Dendritic cell treated with granulocyte-macrophage colony-stimulating factor and Interleukin-4, amounts not matched to agents 40 ng/mL and 50 ng/mL, for 4 days (primary cell): ENCODE results near the gene SEC61A2.
"Not testable (repeated sequence)": the region's sequence is repeated elsewhere in the genome, so short reads cannot be mapped to it uniquely, and the experiment has no call there.

Experiments used
- H3K27ac Mint-ChIP-seq: one replicate; pipeline ENCODE4 v1.8.0; 2022; ENCODE audit warnings: mild to moderate bottlenecking, mixed read lengths
- H3K27me3 Mint-ChIP-seq: one replicate; pipeline ENCODE4 v1.8.0; 2022; ENCODE audit warnings: mild to moderate bottlenecking, mixed read lengths
- H3K36me3 Mint-ChIP-seq: one replicate; pipeline ENCODE4 v1.8.0; 2022; ENCODE audit warnings: low read depth, mixed read lengths
- H3K4me1 Mint-ChIP-seq: one replicate; pipeline ENCODE4 v1.8.0; 2022; ENCODE audit warnings: low read depth, mixed read lengths
- H3K4me3 Mint-ChIP-seq: one replicate; pipeline ENCODE4 v1.8.0; 2022; ENCODE audit warnings: mild to moderate bottlenecking, moderate library complexity, mixed read lengths
- H3K9me3 Mint-ChIP-seq: one replicate; pipeline ENCODE4 v1.8.0; 2022; ENCODE audit warnings: mixed read lengths
- intact Hi-C: fragments of 100-400 bp; cut with micrococcal nuclease; formaldehyde crosslinking; loops from one replicate; pipeline ENCODE4 v1.15.0; 2022

SEC61A2 gene

DNA sequence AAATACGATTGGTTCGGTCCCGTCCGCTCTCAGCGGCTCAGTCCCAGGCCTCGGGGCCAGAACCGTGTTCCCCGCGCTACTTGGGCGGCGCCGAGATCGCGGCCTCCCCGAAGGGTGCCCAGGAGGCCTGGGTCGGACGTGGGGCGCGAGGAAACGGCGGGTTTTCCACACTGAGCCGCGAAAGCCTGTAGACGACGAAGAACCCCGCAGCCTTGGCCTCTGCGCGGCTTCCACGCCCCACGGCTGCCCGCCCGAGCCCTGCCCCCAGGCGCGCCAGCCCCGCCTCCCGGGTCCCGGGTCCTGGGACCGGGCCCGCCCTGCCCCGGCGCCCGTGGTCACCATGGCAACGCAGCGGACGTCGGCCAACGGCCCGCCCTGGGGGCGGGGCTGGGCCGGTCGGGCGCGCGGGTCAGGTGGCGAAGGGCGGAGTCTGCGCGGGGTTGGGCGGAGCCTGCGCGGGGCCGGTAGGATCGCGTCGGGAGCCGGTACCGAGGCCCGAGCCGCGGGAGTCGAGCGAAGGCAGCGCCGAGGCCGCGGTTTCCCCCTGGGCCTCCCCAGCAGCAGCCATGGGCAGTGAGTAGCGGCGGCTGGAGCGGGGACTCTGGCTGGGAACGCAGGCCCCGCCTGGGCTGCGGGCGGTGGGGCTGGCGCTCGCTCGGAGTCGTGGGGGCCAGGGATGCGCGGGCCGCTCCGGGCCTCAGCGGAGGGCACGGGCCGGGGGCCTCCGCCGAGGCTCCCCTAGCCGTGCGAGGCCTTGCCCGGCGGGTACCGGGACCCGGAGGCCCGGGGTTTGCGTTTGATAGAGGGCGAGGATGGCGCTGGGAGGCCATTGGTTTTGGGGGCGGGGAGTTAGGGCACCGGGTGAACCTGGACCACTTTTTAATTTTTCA is at the start of gene SEC61A2:
Gene SEC61A2 (plus strand): TSS at position 456 of the 890 bp plus-strand sequence. CDS start 111 bp downstream, at position 567.
- Mint-ChIP-seq H3K27me3 (peaks cover 4% of the 10 kb centered on the region), H3K4me1 (peaks cover 24% of the 10 kb centered on the region), H3K27ac (peak within 1 kb of the TSS; percentile 92), H3K36me3 (peaks cover 21% of the 10 kb centered on the region), H3K4me3 (peak within 1 kb of the TSS; percentile 84), H3K9me3 (no peaks in the 10 kb centered on the region)
- intact Hi-C loops: loop anchor here (1.0 to 5.0 kb wide), 3 partner anchors 61 to 86 kb away; partner anchors contain the start of genes CDC123, DHTKD1 and NUDT5

DNA sequence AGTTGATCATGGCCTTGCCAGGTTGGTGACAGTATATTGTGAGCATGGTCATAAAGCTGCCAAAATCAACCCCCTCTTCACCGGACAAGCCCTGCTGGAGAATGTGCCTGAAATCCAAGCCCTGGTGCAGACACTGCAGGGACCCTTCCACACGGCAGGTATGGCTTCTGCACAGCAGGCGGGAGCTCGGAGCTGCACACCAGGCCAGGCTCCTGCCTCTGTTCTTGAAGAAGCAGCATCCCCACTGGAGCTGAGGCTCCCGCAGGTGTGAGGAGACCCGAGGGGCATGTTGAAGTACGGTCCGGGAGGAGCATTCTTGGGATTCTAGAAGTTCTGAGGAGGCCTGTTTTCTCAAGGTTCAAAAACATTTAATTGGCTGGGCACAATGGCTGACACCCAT is 48.0 kb upstream of the SEC61A2 start:
- peaks cover 40% of the 10 kb centered on the region for H3K4me1 Mint-ChIP-seq
- no peaks in the 10 kb centered on the region for H3K9me3 Mint-ChIP-seq
- H3K27me3 Mint-ChIP-seq: no peaks in the 10 kb centered on the region
- H3K36me3 Mint-ChIP-seq: peaks cover 51% of the 10 kb centered on the region
- intact Hi-C loops: loop anchor here (5.0 kb wide), 1 partner anchor 39 kb away; the partner anchor contains the start of gene UPF2
- no peak overlapping the region for H3K4me3 Mint-ChIP-seq
- H3K27ac Mint-ChIP-seq: no peak overlapping the region

GRCh38 chr10:12081879-12082557 is 47.5 kb upstream of the SEC61A2 start:
- Mint-ChIP-seq H3K9me3 (no peaks in the 10 kb centered on the region), H3K4me3 (no peak overlapping the region), H3K27ac (no peak overlapping the region), H3K27me3 (no peaks in the 10 kb centered on the region), H3K4me1 (peaks cover 40% of the 10 kb centered on the region), H3K36me3 (peaks cover 56% of the 10 kb centered on the region)
- intact Hi-C loops: loop anchor here (5.0 kb wide), 1 partner anchor 40 kb away; the partner anchor contains the start of gene UPF2

DNA sequence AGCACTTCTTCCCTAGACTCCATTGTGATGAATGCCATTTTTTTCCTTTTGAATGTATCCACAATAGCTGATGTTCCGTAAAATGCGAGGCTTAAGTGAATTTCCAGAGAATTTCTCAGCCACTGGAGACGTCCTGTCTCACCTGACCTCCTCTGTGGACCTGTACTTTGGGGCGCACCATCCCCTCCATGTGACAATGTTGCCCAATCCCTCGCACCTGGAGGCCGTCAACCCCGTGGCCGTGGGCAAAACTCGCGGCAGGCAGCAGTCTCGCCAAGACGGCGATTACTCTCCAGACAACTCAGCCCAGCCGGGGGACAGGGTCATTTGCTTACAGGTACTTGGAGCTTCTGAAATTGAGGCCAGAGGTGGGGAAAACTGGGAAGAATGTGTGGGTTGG is 40.6 kb upstream of the SEC61A2 start:
- H3K27me3 Mint-ChIP-seq: no peaks in the 10 kb centered on the region
- no peak overlapping the region for H3K27ac Mint-ChIP-seq
- H3K9me3 Mint-ChIP-seq: peaks cover 8% of the 10 kb centered on the region
- no peak overlapping the region for H3K4me3 Mint-ChIP-seq
- intact Hi-C loops: no loop called here
- peaks cover 33% of the 10 kb centered on the region for H3K4me1 Mint-ChIP-seq
- peaks cover 63% of the 10 kb centered on the region for H3K36me3 Mint-ChIP-seq

- Mint-ChIP-seq H3K36me3 (peaks cover 67% of the 10 kb centered on the region), H3K4me3 (no peak overlapping the region), H3K27ac (peak overlapping the region; percentile 51), H3K4me1 (peaks cover 28% of the 10 kb centered on the region), H3K9me3 (peaks cover 8% of the 10 kb centered on the region), H3K27me3 (no peaks in the 10 kb centered on the region)
- intact Hi-C loops: no loop called here
These were observed 38.1 kb upstream of the SEC61A2 start for GRCh38 chr10:12091421-12091820.

- intact Hi-C loops, H3K9me3 Mint-ChIP-seq, H3K27me3 Mint-ChIP-seq, H3K4me3 Mint-ChIP-seq: not testable (repeated sequence)
- H3K27ac Mint-ChIP-seq: peak overlapping the region; percentile 41
- H3K4me1 Mint-ChIP-seq: peaks cover 28% of the 10 kb centered on the region
- peaks cover 65% of the 10 kb centered on the region for H3K36me3 Mint-ChIP-seq
These were observed 32.1 kb upstream of the SEC61A2 start for GRCh38 chr10:12097361-12097760.

DNA sequence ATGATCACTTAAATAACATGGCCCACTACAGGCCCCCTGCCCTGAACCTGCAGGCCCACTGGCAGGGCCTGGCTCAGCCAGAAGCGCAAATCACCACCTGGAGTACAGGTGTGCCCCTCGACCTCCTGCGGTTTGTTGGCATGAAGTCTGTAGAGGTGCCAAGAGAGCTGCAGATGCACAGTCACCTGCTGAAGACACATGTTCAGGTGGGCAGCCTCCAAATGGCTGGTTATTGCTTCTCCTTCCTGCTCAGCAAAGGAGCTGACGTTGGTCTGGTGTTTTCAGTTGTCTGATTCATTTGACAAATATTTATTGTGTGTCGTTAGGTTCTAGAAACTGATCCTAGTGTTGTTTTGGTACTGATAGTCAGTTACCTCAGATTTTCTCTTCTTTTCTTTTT is 31.7 kb upstream of the SEC61A2 start:
- Mint-ChIP-seq H3K9me3 (no peaks in the 10 kb centered on the region), H3K27me3 (no peaks in the 10 kb centered on the region), H3K27ac (peak overlapping the region; percentile 41), H3K36me3 (peaks cover 62% of the 10 kb centered on the region), H3K4me1 (peaks cover 28% of the 10 kb centered on the region), H3K4me3 (no peak overlapping the region)
- intact Hi-C loops: no loop called here

DNA sequence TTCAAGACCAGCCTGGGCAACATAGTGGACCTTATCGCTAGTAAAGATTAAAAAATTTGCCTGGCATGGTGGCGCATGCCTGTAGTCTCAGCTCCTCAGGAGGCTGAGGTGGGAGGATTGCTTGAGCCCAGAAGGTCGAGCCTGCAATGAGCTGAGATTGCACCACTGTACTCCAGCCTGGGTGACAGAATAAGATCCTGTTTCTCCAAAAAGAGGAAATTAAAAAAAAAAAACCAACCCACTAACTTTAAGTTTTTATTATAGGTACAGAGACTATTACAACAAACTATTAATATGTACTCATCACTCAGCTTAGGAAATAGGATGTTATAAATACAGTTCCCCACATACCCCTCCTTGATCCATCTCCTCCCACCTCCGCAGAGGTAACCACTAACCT is 30.5 kb upstream of the SEC61A2 start:
- Mint-ChIP-seq H3K4me3 (no peak overlapping the region), H3K9me3 (no peaks in the 10 kb centered on the region), H3K4me1 (peaks cover 39% of the 10 kb centered on the region), H3K27me3 (no peaks in the 10 kb centered on the region), H3K36me3 (peaks cover 62% of the 10 kb centered on the region), H3K27ac (peak overlapping the region; percentile 95)
- intact Hi-C loops: no loop called here

- intact Hi-C loops: no loop called here
- Mint-ChIP-seq H3K4me1 (peaks cover 37% of the 10 kb centered on the region), H3K9me3 (no peaks in the 10 kb centered on the region), H3K27me3 (no peaks in the 10 kb centered on the region), H3K36me3 (peaks cover 84% of the 10 kb centered on the region), H3K27ac (no peak overlapping the region), H3K4me3 (peak overlapping the region; percentile 6)
These were observed 25.7 kb upstream of the SEC61A2 start for GRCh38 chr10:12103802-12104201.

- Mint-ChIP-seq H3K4me3 (no peak overlapping the region), H3K27me3 (no peaks in the 10 kb centered on the region), H3K4me1 (peaks cover 41% of the 10 kb centered on the region), H3K36me3 (peaks cover 81% of the 10 kb centered on the region), H3K9me3 (no peaks in the 10 kb centered on the region), H3K27ac (no peak overlapping the region)
- intact Hi-C loops: no loop called here
These were observed 21.7 kb upstream of the SEC61A2 start for GRCh38 chr10:12107781-12108180.

- H3K27me3 Mint-ChIP-seq: no peaks in the 10 kb centered on the region
- intact Hi-C loops: no loop called here
- no peaks in the 10 kb centered on the region for H3K9me3 Mint-ChIP-seq
- peaks cover 71% of the 10 kb centered on the region for H3K36me3 Mint-ChIP-seq
- no peak overlapping the region for H3K27ac Mint-ChIP-seq
- peaks cover 33% of the 10 kb centered on the region for H3K4me1 Mint-ChIP-seq
- H3K4me3 Mint-ChIP-seq: no peak overlapping the region
These were observed 20.2 kb upstream of the SEC61A2 start for GRCh38 chr10:12109286-12109685.

- H3K27ac Mint-ChIP-seq: no peak overlapping the region
- H3K27me3 Mint-ChIP-seq: no peaks in the 10 kb centered on the region
- H3K4me1 Mint-ChIP-seq: peaks cover 27% of the 10 kb centered on the region
- peaks cover 71% of the 10 kb centered on the region for H3K36me3 Mint-ChIP-seq
- H3K9me3 Mint-ChIP-seq: no peaks in the 10 kb centered on the region
- intact Hi-C loops: no loop called here
- no peak overlapping the region for H3K4me3 Mint-ChIP-seq
These were observed 17.9 kb upstream of the SEC61A2 start for GRCh38 chr10:12111528-12111927.

GRCh38 chr10:12113627-12114026 is 15.8 kb upstream of the SEC61A2 start:
- Mint-ChIP-seq H3K36me3 (peaks cover 69% of the 10 kb centered on the region), H3K27ac (no peak overlapping the region), H3K9me3 (no peaks in the 10 kb centered on the region), H3K27me3 (no peaks in the 10 kb centered on the region), H3K4me1 (peaks cover 27% of the 10 kb centered on the region), H3K4me3 (no peak overlapping the region)
- intact Hi-C loops: no loop called here

DNA sequence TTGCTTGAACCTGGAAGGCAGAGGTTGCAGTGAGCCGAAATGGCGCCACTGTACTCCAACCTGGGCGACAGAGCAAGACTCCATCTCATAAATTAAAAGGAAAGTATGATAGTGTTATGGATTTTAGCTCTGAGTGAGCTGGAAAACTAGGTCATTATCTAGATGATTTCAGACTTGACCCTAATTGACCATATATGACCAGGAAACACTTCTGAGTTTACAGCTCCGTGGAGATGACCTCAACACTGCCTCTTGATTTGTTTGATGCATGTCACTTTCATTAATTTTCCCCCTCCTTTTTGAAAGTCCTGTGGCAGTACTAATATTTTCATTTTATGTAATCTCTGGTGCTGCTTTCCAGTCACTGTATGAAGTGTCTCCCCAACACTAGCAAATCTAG is 7.8 kb upstream of the SEC61A2 start:
- H3K27ac Mint-ChIP-seq: no peak overlapping the region
- intact Hi-C loops: no loop called here
- peaks cover 82% of the 10 kb centered on the region for H3K36me3 Mint-ChIP-seq
- H3K4me3 Mint-ChIP-seq: no peak overlapping the region
- H3K9me3 Mint-ChIP-seq: no peaks in the 10 kb centered on the region
- no peaks in the 10 kb centered on the region for H3K4me1 Mint-ChIP-seq
- H3K27me3 Mint-ChIP-seq: no peaks in the 10 kb centered on the region
